ENCODE measurements around the gene MSANTD2.

Gene MSANTD2

GRCh38 chr11:124738713-124739478, 61.3 kb downstream of the MSANTD2 start:
- Histone ChIP-seq H3K27ac (ENCODE audit: low read depth, low read length, poor library complexity, severe bottlenecking) (no peak overlapping the region), H3K79me2 (ENCODE audit: insufficient read depth, low read length) (no peaks in the 10 kb centered on the region), H3K36me3 (ENCODE audit: insufficient read depth, low read length) (no peaks in the 10 kb centered on the region), H3F3A (ENCODE audit: insufficient read depth, low read length) (no peaks in the 10 kb centered on the region), H2AFZ (ENCODE audit: low read length) (no peak overlapping the region), H3K9me3 (ENCODE audit: low read length) (no peaks in the 10 kb centered on the region), H3K9me2 (ENCODE audit: low read depth, low read length) (no peaks in the 10 kb centered on the region), H3K4me2 (ENCODE audit: low read length) (no peak overlapping the region), H3K4me3 (ENCODE audit: low read depth, low read length, poor library complexity, severe bottlenecking) (no peak overlapping the region), H3K9ac (ENCODE audit: low read length) (no peak overlapping the region), H3K4me1 (ENCODE audit: insufficient read depth, low read length, severe bottlenecking) (peaks cover 9% of the 10 kb centered on the region), H3K27me3 (ENCODE audit: insufficient read depth, low read length) (no peaks in the 10 kb centered on the region), H4K20me1 (ENCODE audit: insufficient read depth, low read length) (no peaks in the 10 kb centered on the region)
- TF ChIP-seq EZH2 (IDR thresholded peaks at IDR 0.05; ENCODE audit: borderline replicate concordance, low read length) (no peak), CTCF (IDR thresholded peaks at IDR 0.05; ENCODE audit: low read length) (no peak)

- Histone ChIP-seq H3K4me1 (ENCODE audit: insufficient read depth, low read length, severe bottlenecking) (peaks cover 9% of the 10 kb centered on the region), H4K20me1 (ENCODE audit: insufficient read depth, low read length) (no peaks in the 10 kb centered on the region), H3K27me3 (ENCODE audit: insufficient read depth, low read length) (no peaks in the 10 kb centered on the region), H3K27ac (ENCODE audit: low read depth, low read length, poor library complexity, severe bottlenecking) (no peak overlapping the region), H2AFZ (ENCODE audit: low read length) (no peak overlapping the region), H3K36me3 (ENCODE audit: insufficient read depth, low read length) (no peaks in the 10 kb centered on the region), H3K9me3 (ENCODE audit: low read length) (no peaks in the 10 kb centered on the region), H3K9me2 (ENCODE audit: low read depth, low read length) (no peaks in the 10 kb centered on the region), H3K79me2 (ENCODE audit: insufficient read depth, low read length) (no peaks in the 10 kb centered on the region), H3K9ac (ENCODE audit: low read length) (no peak overlapping the region), H3K4me3 (ENCODE audit: low read depth, low read length, poor library complexity, severe bottlenecking) (no peak overlapping the region), H3K4me2 (ENCODE audit: low read length) (no peak overlapping the region), H3F3A (ENCODE audit: insufficient read depth, low read length) (no peaks in the 10 kb centered on the region)
- TF ChIP-seq EZH2 (IDR thresholded peaks at IDR 0.05; ENCODE audit: borderline replicate concordance, low read length): no peak
- TF ChIP-seq CTCF (IDR thresholded peaks at IDR 0.05; ENCODE audit: low read length): no peak
Observed at GRCh38 chr11:124737638-124738305, 62.4 kb downstream of the MSANTD2 start.

GRCh38 chr11:124736736-124737135, 63.5 kb downstream of the MSANTD2 start:
- Histone ChIP-seq H3F3A (ENCODE audit: insufficient read depth, low read length) (no peaks in the 10 kb centered on the region), H3K9me3 (ENCODE audit: low read length) (no peaks in the 10 kb centered on the region), H3K27me3 (ENCODE audit: insufficient read depth, low read length) (no peaks in the 10 kb centered on the region), H3K4me1 (ENCODE audit: insufficient read depth, low read length, severe bottlenecking) (peaks cover 9% of the 10 kb centered on the region), H3K79me2 (ENCODE audit: insufficient read depth, low read length) (no peaks in the 10 kb centered on the region), H3K27ac (ENCODE audit: low read depth, low read length, poor library complexity, severe bottlenecking) (no peak overlapping the region), H3K9ac (ENCODE audit: low read length) (no peak overlapping the region), H3K4me3 (ENCODE audit: low read depth, low read length, poor library complexity, severe bottlenecking) (no peak overlapping the region), H4K20me1 (ENCODE audit: insufficient read depth, low read length) (no peaks in the 10 kb centered on the region), H2AFZ (ENCODE audit: low read length) (no peak overlapping the region), H3K4me2 (ENCODE audit: low read length) (no peak overlapping the region), H3K36me3 (ENCODE audit: insufficient read depth, low read length) (no peaks in the 10 kb centered on the region), H3K9me2 (ENCODE audit: low read depth, low read length) (no peaks in the 10 kb centered on the region)
- no peak for TF ChIP-seq EZH2 (IDR thresholded peaks at IDR 0.05; ENCODE audit: borderline replicate concordance, low read length)
- no peak for TF ChIP-seq CTCF (IDR thresholded peaks at IDR 0.05; ENCODE audit: low read length)

Measured in OCI-LY1 (cell line).